Thoracic aorta endothelial cell (primary cell): ENCODE data around the gene PLBD2. TPM values are rescaled to one million over a fixed set of nuclear protein-coding genes. Genes with fewer than 3 reads are reported as not detected.

Source experiments
- total RNA-seq: library from RNA; depleted of rRNA; stranded (reverse); fragments of >200 nt; gene quantifications from 2 replicates; pipeline ENCODE4 v1.2.3, GENCODE V29; 2012

The PLBD2 gene, protein sequence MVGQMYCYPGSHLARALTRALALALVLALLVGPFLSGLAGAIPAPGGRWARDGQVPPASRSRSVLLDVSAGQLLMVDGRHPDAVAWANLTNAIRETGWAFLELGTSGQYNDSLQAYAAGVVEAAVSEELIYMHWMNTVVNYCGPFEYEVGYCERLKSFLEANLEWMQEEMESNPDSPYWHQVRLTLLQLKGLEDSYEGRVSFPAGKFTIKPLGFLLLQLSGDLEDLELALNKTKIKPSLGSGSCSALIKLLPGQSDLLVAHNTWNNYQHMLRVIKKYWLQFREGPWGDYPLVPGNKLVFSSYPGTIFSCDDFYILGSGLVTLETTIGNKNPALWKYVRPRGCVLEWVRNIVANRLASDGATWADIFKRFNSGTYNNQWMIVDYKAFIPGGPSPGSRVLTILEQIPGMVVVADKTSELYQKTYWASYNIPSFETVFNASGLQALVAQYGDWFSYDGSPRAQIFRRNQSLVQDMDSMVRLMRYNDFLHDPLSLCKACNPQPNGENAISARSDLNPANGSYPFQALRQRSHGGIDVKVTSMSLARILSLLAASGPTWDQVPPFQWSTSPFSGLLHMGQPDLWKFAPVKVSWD
- 22.2 and 27.4 TPM in 2 replicates for total RNA-seq

GRCh38 chr12:113358381-113359132 is at the start of gene PLBD2:
Gene PLBD2, plus strand, starts transcription at chr12:113358587. Its CDS starts 14 bp downstream, at chr12:113358601.

DNA sequence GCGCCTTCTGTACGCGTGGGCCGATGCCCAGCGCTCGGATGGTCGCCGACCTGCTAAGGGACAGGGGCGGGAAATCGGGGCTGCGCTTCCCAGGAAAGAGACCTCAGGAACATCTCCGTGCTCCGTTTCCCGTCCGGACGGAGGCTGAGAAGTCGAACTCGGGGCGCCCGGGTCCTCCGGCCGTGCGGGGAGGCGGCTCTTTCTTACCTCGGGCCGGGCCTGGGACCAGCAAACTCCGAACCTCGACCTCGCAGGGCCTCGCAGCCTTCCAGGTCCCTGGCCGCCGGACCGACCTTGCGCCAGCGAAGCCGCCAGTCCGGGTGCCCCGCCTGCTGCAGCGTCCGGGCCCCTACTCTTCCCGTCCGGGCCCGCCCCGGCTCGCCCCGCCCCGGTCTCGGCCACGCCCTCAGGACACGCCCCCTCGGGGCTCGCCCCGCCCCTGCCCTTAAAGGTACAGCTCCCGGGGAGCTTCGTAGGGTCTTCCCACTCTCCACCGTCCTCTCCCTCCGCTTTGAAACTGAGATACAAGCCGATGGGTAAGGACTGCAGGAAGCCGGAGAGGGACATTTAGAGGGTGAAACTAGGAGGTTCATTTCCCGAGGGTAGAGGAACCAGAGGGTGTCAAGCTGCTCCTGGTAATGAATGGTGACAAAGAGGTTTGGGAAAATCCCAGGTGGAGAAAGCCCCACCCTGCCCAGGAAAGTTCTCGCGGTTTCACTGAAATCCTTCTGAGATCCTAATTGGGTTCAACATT is 23.4 kb upstream of the PLBD2 start, which contains the start of gene SLC8B1:
Gene SLC8B1 (minus strand): TSS at position 324 of the 754 bp plus-strand sequence. CDS start 2,231 bp downstream, outside the sequence.

GRCh38 chr12:113403435-113404415 is 45.3 kb downstream of the PLBD2 start, which contains the start of gene SDS:
Gene SDS, minus strand, starts transcription at chr12:113403887. Its CDS starts 4,179 bp downstream, at chr12:113399708.

DNA sequence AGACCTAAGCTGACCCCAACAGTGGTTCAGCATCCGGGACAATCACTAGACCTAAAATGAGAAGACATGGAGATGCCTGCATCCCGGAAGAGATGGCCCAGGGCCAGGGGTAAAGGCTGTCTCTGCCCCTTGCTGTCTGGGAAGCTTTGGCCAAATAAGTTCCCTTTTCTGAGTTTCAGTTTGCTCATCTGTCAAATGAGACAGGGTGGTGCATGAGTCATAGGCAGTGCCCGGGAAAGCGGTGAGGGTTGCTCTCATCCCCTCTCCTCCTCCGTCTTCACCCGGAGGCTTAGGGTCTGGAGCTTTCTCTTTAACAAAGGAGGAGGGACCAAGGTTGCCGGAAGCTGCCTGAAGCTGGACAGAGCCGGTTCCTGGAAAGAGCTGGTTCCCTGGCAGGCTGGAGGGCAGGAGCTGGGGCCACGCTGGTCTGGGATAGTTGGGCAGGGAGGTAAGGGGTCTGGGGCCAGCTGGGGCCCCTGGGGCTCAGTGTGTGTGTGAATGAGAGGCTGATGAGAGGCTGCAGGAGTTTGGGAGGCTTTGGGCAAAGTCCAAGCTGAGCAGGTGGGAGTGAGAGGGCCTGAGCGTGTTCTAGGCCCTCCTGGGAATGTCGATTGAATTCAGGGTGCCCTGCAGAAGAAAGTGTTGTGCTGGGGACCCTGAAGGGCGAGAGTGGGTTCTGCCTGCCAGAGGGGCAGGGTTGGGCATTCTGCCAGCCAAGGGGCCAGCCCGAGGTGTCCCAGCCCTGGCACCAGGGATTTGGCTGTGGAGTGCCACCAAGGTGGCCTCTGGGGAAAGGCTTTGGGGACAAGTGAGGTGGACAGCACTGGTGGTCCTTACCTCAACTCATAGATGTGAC is 63.9 kb downstream of the PLBD2 start, which contains the start of gene SDSL:
Gene SDSL (plus strand): TSS at position 351 of the 856 bp plus-strand sequence. CDS start 5,603 bp downstream, outside the sequence.

Other genes starting within 250 kb of the PLBD2 start
- gene RASAL1, start 222.8 kb upstream of the PLBD2 start, total RNA-seq, result not detected in 2 replicates
- not detected in 2 replicates for gene CFAP73, start 208.9 kb upstream of the PLBD2 start, total RNA-seq
- 68.1 and 72.2 TPM in 2 replicates for gene DDX54, start 173.1 kb upstream of the PLBD2 start, total RNA-seq
- 21.9 and 26.3 TPM in 2 replicates for gene RITA1, start 172.9 kb upstream of the PLBD2 start, total RNA-seq
- 12.0 and 15.4 TPM in 2 replicates for gene TPCN1, start 137.1 kb upstream of the PLBD2 start, total RNA-seq
- 17.6 and 24.9 TPM in 2 replicates for gene SLC8B1, start 23.5 kb upstream of the PLBD2 start, total RNA-seq
- gene SDS, start 45.3 kb downstream of the PLBD2 start, total RNA-seq, result 0.07 TPM in 1 of 2 replicates, not detected in the other
- 2.2 and 2.8 TPM in 2 replicates for gene SDSL, start 63.8 kb downstream of the PLBD2 start, total RNA-seq
- not detected in 2 replicates for gene LHX5, start 113.3 kb downstream of the PLBD2 start, total RNA-seq